GM18508 (cell line): ENCODE measurements around the gene DVL2.

ENCODE experiments used
- ATAC-seq: cut with Tn5 transposase; IDR thresholded peaks from one replicate; pipeline ENCODE4 v1.9.1; 2021; ENCODE audit warnings: moderate number of reproducible peaks; ENCODE audit not compliant: insufficient read depth, unreplicated experiment

Gene DVL2

DNA sequence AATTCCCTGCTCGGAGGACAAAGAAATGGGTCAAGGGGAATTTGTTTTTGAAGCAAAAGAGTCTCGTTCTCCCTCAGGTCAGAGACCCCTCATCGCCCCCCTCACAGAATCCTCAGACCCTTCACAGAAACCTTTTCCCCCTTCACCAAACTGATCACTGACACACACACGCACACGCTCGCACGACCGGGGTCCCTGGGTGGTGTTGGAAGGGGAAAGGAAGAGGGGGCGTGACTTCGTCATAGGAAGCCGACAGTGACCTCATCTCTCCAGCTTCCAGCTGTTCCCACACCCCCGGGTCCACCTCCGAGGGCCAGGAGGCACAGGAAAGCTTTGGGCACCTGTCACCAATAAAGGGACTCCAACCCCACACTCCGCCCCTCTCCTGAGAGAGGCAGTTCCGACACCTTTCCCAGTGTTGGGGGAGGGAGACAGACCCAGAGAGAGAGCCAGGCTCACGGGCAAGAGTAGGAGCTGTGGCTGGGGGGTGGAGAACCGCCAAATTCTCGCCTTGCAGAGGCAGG is 56.3 kb downstream of the DVL2 start:
- no peak for ATAC-seq

DNA sequence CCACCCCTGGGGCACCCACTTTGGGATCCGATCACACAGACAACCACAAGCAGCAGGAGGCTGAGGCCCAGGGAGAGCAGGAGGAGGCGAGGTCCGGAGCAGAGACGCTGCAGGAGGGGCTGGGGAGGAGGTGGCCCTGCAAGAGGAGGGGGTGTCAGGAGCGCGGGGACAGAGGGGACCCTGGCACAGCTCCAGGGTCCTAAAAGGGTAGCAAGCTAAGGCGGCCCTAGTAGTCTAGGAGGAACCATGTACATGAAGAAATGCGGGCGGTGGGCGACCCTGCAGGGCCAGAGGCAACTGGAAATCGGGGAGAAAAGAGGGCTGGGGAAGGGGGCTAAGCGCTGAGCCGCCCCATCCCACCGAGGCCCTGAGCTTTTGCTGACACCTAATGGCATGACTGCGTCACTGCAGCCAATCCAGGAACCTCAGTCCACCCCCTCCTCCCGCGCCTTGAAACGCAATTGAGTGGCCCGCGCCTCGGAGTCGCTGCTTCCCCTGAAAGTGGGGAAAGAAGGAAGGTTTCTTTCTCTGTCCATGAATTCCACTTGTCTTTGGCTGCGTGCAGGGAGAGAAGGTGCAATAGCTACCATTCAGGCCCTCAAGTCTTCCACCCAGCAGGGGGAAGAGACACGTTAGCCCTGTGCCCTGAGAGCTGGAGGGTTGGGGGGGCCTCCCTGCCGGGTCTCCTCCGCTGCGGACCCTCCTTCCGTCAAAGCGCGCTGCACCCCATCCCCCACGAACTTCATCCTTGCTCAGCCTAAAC is 56.9 kb downstream of the DVL2 start:
- no peak for ATAC-seq

DNA sequence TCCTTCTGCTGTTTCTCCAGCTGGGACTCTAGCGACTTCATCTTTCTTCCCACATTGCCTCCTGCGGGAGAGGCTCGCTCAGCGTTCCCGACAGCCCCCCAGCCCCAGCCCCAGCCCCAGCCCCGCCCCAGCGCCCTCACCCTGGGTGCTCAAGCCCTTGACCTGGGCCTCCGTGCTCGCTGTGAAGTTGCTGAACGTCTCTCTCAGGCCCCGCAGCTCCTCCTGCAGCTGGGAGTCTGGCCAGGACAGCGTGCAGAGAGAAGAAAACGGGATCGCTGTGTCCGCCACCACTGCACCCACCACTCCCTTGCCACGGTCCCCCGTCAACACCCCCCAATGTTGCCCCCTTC is 57.5 kb downstream of the DVL2 start:
- no peak for ATAC-seq

DNA sequence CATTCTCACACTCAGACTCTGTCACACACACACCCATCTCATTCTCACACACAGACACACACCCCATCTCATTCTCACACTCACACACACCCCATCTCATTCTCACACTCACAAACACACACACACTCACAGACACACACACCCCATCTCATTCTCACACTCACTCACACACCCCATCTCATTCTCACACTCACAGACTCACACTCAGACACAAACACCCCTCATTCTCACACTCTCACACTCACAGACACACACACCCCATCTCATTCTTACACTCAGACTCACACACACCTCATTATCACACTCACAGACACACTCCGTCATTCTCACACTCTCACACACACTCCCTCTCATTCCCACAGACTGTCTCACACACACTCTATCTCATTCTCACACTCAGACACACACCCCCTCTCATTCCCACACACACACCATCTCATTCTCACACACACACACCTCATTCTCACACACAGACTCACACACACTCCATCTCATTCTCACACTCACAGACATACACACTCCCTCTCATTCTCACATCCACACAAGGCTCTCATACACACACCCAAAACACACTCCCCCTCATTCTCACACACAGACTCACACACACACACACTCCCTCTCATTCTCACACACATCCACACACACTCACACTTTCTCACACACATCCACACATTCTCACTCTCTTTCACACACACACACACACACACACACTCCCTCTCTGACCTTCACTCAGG is 58.0 kb downstream of the DVL2 start:
- no peak for ATAC-seq
